ENCODE results near the gene STAB2. TPM values are rescaled to one million over a fixed set of nuclear protein-coding genes. Genes with fewer than 3 reads are reported as not detected.

STAB2 gene
- total RNA-seq, 1 experiment from 2014 or later, result not detected

DNA sequence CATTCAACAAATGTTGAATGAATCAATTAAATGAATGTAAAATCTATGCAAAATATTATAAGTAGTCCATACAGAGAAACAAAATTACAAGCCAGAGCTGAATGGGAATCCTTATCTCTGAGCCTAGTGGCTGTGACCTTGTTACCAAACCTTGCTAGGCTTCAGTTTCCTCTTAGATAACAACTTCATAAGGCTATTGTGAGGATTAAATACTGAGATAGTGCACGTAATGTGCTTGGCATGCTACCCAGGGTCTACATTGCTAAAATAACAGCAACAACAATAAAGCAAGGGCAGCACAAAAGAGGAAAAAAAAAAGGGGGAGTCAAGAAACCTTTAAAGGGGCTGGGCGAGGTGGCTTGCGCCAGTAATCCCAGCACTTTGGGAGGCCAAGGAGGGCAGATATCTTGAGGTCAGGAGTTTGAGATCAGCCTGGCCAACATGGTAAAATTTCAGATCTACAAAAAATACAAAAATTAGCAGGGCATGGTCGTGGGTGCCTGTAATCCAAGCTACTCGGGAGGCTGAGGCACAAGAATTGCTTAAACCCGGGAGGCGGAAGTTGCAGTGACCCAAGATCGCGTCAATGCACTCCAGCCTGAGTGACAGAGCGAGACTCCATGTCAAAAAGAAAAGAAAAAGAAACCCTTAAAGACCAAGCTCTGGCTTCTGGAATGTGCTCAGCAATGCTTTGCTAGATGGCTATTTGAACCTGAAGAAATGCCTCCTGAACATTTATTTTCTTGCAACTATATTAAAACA, 14.1 kb downstream of the STAB2 start:
- intact Hi-C loops (cut with micrococcal nuclease), result no loop called here
- ChIA-PET POLR2A (interaction anchor here (1.0 kb wide), 1 partner anchor 17 kb away, joined by 3 read pairs; no protein-coding TSS in a partner anchor), CTCF (no interaction called here)
- Mint-ChIP-seq H3K4me1 (ENCODE audit: insufficient read depth, unreplicated experiment) (no peaks in the 10 kb centered on the region), H3K27me3 (ENCODE audit: insufficient read depth, unreplicated experiment) (no peaks in the 10 kb centered on the region), H3K9me3 (ENCODE audit: unreplicated experiment) (peaks cover 6% of the 10 kb centered on the region), H3K27ac (ENCODE audit: low read depth, unreplicated experiment) (no peak overlapping the region), H3K36me3 (ENCODE audit: insufficient read depth, unreplicated experiment) (no peaks in the 10 kb centered on the region), H3K4me3 (ENCODE audit: unreplicated experiment) (no peak overlapping the region)
- TF ChIP-seq, protein P1, sequence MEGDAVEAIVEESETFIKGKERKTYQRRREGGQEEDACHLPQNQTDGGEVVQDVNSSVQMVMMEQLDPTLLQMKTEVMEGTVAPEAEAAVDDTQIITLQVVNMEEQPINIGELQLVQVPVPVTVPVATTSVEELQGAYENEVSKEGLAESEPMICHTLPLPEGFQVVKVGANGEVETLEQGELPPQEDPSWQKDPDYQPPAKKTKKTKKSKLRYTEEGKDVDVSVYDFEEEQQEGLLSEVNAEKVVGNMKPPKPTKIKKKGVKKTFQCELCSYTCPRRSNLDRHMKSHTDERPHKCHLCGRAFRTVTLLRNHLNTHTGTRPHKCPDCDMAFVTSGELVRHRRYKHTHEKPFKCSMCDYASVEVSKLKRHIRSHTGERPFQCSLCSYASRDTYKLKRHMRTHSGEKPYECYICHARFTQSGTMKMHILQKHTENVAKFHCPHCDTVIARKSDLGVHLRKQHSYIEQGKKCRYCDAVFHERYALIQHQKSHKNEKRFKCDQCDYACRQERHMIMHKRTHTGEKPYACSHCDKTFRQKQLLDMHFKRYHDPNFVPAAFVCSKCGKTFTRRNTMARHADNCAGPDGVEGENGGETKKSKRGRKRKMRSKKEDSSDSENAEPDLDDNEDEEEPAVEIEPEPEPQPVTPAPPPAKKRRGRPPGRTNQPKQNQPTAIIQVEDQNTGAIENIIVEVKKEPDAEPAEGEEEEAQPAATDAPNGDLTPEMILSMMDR (IDR thresholded peaks at IDR 0.05; ENCODE audit: unreplicated experiment), result no peak
- DNase-seq (ENCODE audit: unreplicated experiment), result no peak
- BruUV-seq (replicated peaks), result no TSS peak

DNA sequence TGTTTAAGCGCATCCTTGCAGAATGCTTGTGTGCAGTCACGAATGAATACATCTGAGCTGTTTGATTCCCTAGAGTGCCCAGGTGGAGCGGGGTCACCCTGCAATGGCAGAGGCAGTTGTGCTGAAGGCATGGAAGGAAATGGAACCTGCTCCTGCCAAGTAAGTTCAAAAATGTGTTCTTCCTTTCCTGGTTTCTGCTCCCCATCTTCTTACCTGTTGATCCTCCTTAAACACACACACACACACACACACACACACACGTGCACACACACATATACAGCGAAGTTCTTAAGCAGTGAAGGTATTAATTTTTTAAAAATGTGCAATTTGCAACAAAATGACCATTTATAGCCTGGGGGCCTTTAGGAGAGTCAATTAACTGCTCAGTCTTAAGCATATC, 33.3 kb downstream of the STAB2 start:
- H3K4me1 Mint-ChIP-seq (ENCODE audit: insufficient read depth, unreplicated experiment), result no peaks in the 10 kb centered on the region
- no TSS peak for BruUV-seq (replicated peaks)
- H3K9me3 Mint-ChIP-seq (ENCODE audit: unreplicated experiment), result no peaks in the 10 kb centered on the region
- TF ChIP-seq, protein P1 (IDR thresholded peaks at IDR 0.05; ENCODE audit: unreplicated experiment), result no peak
- CTCF ChIA-PET, result interaction anchor here (2.7 kb wide), 1 partner anchor 12 kb away, joined by 9 read pairs; no protein-coding TSS in a partner anchor
- H3K4me3 Mint-ChIP-seq (ENCODE audit: unreplicated experiment), result no peak overlapping the region
- H3K27ac Mint-ChIP-seq (ENCODE audit: low read depth, unreplicated experiment), result no peak overlapping the region
- POLR2A ChIA-PET, result no interaction called here
- no peak for DNase-seq (ENCODE audit: unreplicated experiment)
- no peaks in the 10 kb centered on the region for H3K36me3 Mint-ChIP-seq (ENCODE audit: insufficient read depth, unreplicated experiment)
- H3K27me3 Mint-ChIP-seq (ENCODE audit: insufficient read depth, unreplicated experiment), result no peaks in the 10 kb centered on the region
- intact Hi-C loops (cut with micrococcal nuclease), result no loop called here

DNA sequence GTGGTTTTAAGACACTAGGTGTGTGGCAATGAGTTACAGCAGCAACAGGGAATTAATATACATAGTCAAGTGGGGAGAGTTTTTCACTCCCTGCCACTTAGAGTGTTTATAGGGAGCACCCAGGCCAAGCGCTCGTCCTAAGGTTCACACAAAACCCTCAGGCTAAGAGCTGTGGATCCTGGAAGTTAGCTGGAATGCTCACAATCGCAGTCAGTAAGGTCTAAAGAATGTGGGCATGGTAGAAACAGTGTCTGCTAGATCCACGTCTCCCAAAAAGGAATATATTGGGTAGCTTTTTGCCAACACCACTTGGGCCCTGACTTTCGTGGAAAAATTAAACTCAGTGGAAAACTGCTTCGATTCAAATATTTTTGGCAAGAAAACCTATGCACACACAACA, 36.6 kb downstream of the STAB2 start:
- TF ChIP-seq, protein P1 (IDR thresholded peaks at IDR 0.05; ENCODE audit: unreplicated experiment), result no peak
- ChIA-PET CTCF (interaction anchor here (1.4 kb wide), 1 partner anchor 247 kb away, joined by 4 read pairs; no protein-coding TSS in a partner anchor), POLR2A (no interaction called here)
- H3K27me3 Mint-ChIP-seq (ENCODE audit: insufficient read depth, unreplicated experiment), result no peaks in the 10 kb centered on the region
- no peaks in the 10 kb centered on the region for H3K36me3 Mint-ChIP-seq (ENCODE audit: insufficient read depth, unreplicated experiment)
- H3K27ac Mint-ChIP-seq (ENCODE audit: low read depth, unreplicated experiment), result no peak overlapping the region
- no peak for DNase-seq (ENCODE audit: unreplicated experiment)
- no peak overlapping the region for H3K4me3 Mint-ChIP-seq (ENCODE audit: unreplicated experiment)
- H3K4me1 Mint-ChIP-seq (ENCODE audit: insufficient read depth, unreplicated experiment), result no peaks in the 10 kb centered on the region
- no peaks in the 10 kb centered on the region for H3K9me3 Mint-ChIP-seq (ENCODE audit: unreplicated experiment)
- no TSS peak for BruUV-seq (replicated peaks)
- intact Hi-C loops (cut with micrococcal nuclease), result no loop called here

DNA sequence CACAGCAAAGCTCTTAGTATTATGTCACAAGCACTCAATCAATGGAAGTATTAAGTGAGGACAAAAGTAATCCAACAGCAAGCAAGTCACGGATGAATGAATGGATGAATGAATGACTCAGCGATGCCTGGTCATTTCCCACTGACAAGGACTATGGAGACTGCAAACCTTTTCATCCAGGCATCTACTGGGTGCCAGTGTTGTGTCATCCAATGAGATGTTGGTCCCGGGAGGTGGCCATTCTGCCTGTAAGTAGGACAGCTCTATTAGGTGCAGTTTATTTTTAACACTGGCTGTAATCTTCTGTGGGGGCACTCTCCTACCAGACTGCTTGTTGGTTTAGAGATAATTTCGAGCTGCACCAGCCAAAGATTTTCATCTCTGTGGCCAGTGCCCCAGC, 39.4 kb downstream of the STAB2 start:
- TF ChIP-seq, protein P1 (IDR thresholded peaks at IDR 0.05; ENCODE audit: unreplicated experiment), result peak; percentile 7
- no peak overlapping the region for H3K27ac Mint-ChIP-seq (ENCODE audit: low read depth, unreplicated experiment)
- no peaks in the 10 kb centered on the region for H3K9me3 Mint-ChIP-seq (ENCODE audit: unreplicated experiment)
- no TSS peak for BruUV-seq (replicated peaks)
- H3K36me3 Mint-ChIP-seq (ENCODE audit: insufficient read depth, unreplicated experiment), result no peaks in the 10 kb centered on the region
- no peak overlapping the region for H3K4me3 Mint-ChIP-seq (ENCODE audit: unreplicated experiment)
- POLR2A ChIA-PET, result no interaction called here
- CTCF ChIA-PET, result interaction anchor here (0.6 to 2.5 kb wide), 8 partner anchors 9 to 311 kb away, joined by 3 to 15 read pairs (median 3); no protein-coding TSS in a partner anchor
- no peaks in the 10 kb centered on the region for H3K27me3 Mint-ChIP-seq (ENCODE audit: insufficient read depth, unreplicated experiment)
- H3K4me1 Mint-ChIP-seq (ENCODE audit: insufficient read depth, unreplicated experiment), result no peaks in the 10 kb centered on the region
- DNase-seq (ENCODE audit: unreplicated experiment), result peak; percentile 47
- intact Hi-C loops (cut with micrococcal nuclease), result loop anchor here (1.0 kb wide), 1 partner anchor 244 kb away; no protein-coding TSS in a partner anchor
